GM12891 (cell line): ENCODE data around the gene CAPN11.

Experiments
- PAX5 ChIP-seq: IDR thresholded peaks from 2 replicates; pipeline ENCODE4 v1.6.1; 2011; ENCODE audit warnings: low read length, moderate library complexity, mild to moderate bottlenecking; ENCODE audit not compliant: insufficient read depth, severe bottlenecking
- POLR2A ChIP-seq: IDR thresholded peaks from 2 replicates; pipeline ENCODE4 v1.6.1; 2011; ENCODE audit warnings: low read depth, low read length, control low read depth
- POLR2AphosphoS5 ChIP-seq: IDR thresholded peaks from 2 replicates; pipeline ENCODE4 v1.6.1; 2011; ENCODE audit warnings: low read depth, low read length, control low read depth
- POU2F2 ChIP-seq: IDR thresholded peaks from 2 replicates; pipeline ENCODE4 v1.6.1; 2011; ENCODE audit warnings: low read depth, mild to moderate bottlenecking, control low read depth, low read length, moderate library complexity
- SPI1 ChIP-seq: IDR thresholded peaks from 2 replicates; pipeline ENCODE4 v1.6.1; 2011; ENCODE audit warnings: low read depth, low read length, control low read depth
- TAF1 ChIP-seq: IDR thresholded peaks from 2 replicates; pipeline ENCODE4 v1.6.1; 2011; ENCODE audit warnings: low read depth, low read length, control low read depth

DNA sequence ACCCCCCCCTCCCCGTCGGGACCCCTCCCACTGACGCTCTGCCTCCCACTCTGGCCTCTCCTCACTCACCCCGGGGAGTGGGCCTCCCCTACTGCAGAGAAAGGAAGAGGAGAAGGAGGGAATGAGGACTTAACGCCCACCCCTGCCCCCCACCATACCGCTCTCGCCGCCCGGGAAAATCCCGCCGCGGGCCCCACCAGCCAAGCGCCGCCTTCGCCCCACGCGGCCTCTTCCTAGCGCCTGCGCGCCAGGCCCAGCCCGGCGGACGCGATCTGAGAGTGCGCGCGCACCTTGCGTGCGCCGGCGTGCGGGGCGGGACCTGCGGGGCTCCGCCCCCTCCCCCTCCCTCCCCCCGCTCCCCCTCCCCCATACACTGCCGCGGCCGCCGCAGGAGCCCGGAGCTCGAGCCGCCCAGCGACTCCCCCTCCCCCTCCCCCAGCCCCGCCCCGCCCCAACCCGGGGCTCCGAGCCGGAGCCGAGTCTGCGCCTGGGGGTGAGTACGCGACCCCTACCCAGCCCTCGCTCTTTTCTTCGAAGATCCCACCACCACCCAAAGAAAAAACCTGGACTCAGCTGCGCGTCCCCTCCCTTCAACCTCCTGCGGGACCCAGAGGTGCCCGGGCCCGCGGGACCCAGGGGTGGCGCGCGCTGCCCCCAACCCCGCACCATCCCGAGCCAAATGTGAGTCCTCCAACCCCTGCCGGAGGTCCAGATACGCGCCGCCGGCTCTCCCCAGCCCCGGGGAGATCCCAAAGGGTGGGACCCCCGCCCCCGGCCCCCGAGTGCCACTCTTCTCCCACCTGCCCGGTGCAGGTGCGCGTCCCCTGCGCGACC lies 31.2 kb upstream of the CAPN11 start, which contains the start of the genes MRPL14 and TMEM63B:
- TF ChIP-seq SPI1 (no peak), POLR2A (peak; percentile 69; the same call in 1 of the 2 replicates), POLR2AphosphoS5 (peak; percentile 74; the same call in 1 of the 2 replicates), TAF1 (0 out of 2 replicates have a peak, but pooled peaks have one; percentile 32), PAX5 (no peak), POU2F2 (no peak)
